Stomach (tissue), 9 donors: ENCODE data around the gene FRMD8. TPM values are rescaled to one million over a fixed set of nuclear protein-coding genes. Genes with fewer than 3 reads are reported as not detected.
A peak's percentile ranks its signal among the peaks of the same experiment; 100 is the strongest.

ENCODE experiments used
- DNase-seq, 2 donors: peaks; one replicate each; pipeline versions ENCODE4 v3.0.0 to v3.0.0-alpha.2; 2013 to 2019
- H3K27ac ChIP-seq, 5 donors: fragments of 200-600 bp in 4 of 5; sonication (generic) in 4 of 5; one replicate each; pipeline ENCODE4 v1.5.1; 2013 to 2019; ENCODE audit warnings: mild to moderate bottlenecking in 1 of 5, moderate library complexity in 1 of 5
- H3K27me3 ChIP-seq, 3 donors: fragments of 200-600 bp; sonication (generic); one replicate each; pipeline ENCODE4 v1.5.1; 2017 to 2019; ENCODE audit warnings: mixed run types in 1 of 3
- H3K36me3 ChIP-seq, 4 donors: fragments of 200-600 bp; sonication (generic); 1 replicate in 3 of 4; 2 replicates in 1 of 4; pipeline ENCODE4 v1.5.1; 2016 to 2019
- H3K4me1 ChIP-seq, 4 donors: fragments of 200-600 bp; sonication (generic); one replicate each; pipeline ENCODE4 v1.5.1; 2016 to 2019
- H3K4me3 ChIP-seq, 4 donors: fragments of 200-600 bp; sonication (generic) in 3 of 4; one replicate each; pipeline ENCODE4 v1.5.1; 2016 to 2019; ENCODE audit warnings: mild to moderate bottlenecking in 1 of 4
- H3K9me3 ChIP-seq, 4 donors: fragments of 200-600 bp; sonication (generic); one replicate each; pipeline ENCODE4 v1.5.1; 2016 to 2019
- CTCF ChIP-seq, 7 experiments: fragments of 450-650 bp in 4 of 7; fragments of 200-600 bp in 3 of 7; sonication (generic) in 3 of 7; IDR thresholded peaks; one replicate each; pipeline ENCODE4 v1.5.1; 2016 to 2019; ENCODE audit warnings: antibody characterized with exemption in 7 of 7, control low read depth in 2 of 7, mild to moderate bottlenecking in 1 of 7
- EP300 ChIP-seq: sonication (generic); formaldehyde crosslinking; IDR thresholded peaks from one replicate; pipeline ENCODE4 v1.6.1; 2017; ENCODE audit warnings: antibody characterized with exemption
- POLR2A ChIP-seq, 4 donors: fragments of 450-650 bp; IDR thresholded peaks; one replicate each; pipeline ENCODE4 v1.6.1; 2016; ENCODE audit warnings: antibody characterized with exemption in 4 of 4, control low read depth in 2 of 4, mild to moderate bottlenecking in 1 of 4, moderate library complexity in 1 of 4
- POLR2AphosphoS5 ChIP-seq, 3 donors: sonication (generic); formaldehyde crosslinking; IDR thresholded peaks; one replicate each; pipeline ENCODE4 v1.6.1; 2016; ENCODE audit warnings: antibody characterized with exemption in 3 of 3
- WGBS, 5 donors: extraction: QIAGEN DNeasy Blood & Tissue Kit in 3 of 5; methylation state at CpG; one replicate each; pipeline versions ENCODE4 v1.1.5 to v1.1.7; 2013 to 2018; 5-methylcytosine and 5-hydroxymethylcytosine counted together
- intact Hi-C: fragments of 100-400 bp; cut with DNase I; formaldehyde crosslinking; loops from one replicate; pipeline ENCODE4 v1.15.1; 2023; ENCODE audit warnings: low total_unique reads
- polyA plus RNA-seq, 3 donors: library from polyadenylated mRNA; stranded (reverse); fragments of 200-250 nt; gene quantifications; one replicate each; pipeline ENCODE4 v1.2.3, GENCODE V29; 2013
- total RNA-seq, 5 donors: library from RNA; depleted of rRNA; stranded (reverse); fragments of >200 nt; gene quantifications; one replicate each; pipeline versions ENCODE4 v1.1.0 to v1.2.3, GENCODE V29; 2014 to 2016
- donor health status: healthy with polysubstance abuse.
- donor health status: Bipolar disorder and iron deficiency.
- donor health status: healthy.

FRMD8 gene
- total and polyA plus RNA-seq, 8 donors, result 9.3 to 340 (median 20.8) TPM

- H3K27me3 ChIP-seq, result no peaks in the 10 kb centered on the region
- peaks cover 29 to 59% (median 48%) of the 10 kb centered on the region in 4 donors for H3K4me1 ChIP-seq
- H3K9me3 ChIP-seq, result no peaks in the 10 kb centered on the region
- peak overlapping the region; percentile 81 to 92 (median 86) for H3K4me3 ChIP-seq
- intact Hi-C loops, result loop anchor here (5.0 kb wide), 1 partner anchor 75 kb away; no protein-coding TSS in a partner anchor
- WGBS, 5 donors, result 3 to 16% (median 7%) methylated on average over 10 of the region's 10 CpGs
- peak; percentile 75 to 80 for DNase-seq
- H3K36me3 ChIP-seq, result peaks cover 18 to 49% (median 21%) of the 10 kb centered on the region in 4 donors
- H3K27ac ChIP-seq, result peak overlapping the region; percentile 93 to 100 (median 99)
- TF ChIP-seq POLR2A (IDR thresholded peaks at IDR 0.05) (peak in 2 of 4 donors; percentile 65 to 78), CTCF (IDR thresholded peaks at IDR 0.05) (no peak), POLR2AphosphoS5 (IDR thresholded peaks at IDR 0.05) (peak; percentile 12 to 98 (median 85))
These were observed 40.6 kb downstream of the FRMD8 start for GRCh38 chr11:65426839-65427690.

GRCh38 chr11:65427691-65428577 lies 41.5 kb downstream of the FRMD8 start:
- peak overlapping the region; percentile 81 to 92 (median 86) for H3K4me3 ChIP-seq
- H3K4me1 ChIP-seq, result peaks cover 32 to 68% (median 53%) of the 10 kb centered on the region in 4 donors
- peak overlapping the region; percentile 93 to 100 (median 99) for H3K27ac ChIP-seq
- peaks cover 18 to 49% (median 26%) of the 10 kb centered on the region in 4 donors for H3K36me3 ChIP-seq
- 11 to 24% (median 12%) methylated on average over 11 of the region's 11 CpGs for WGBS, 5 donors
- no peak for TF ChIP-seq CTCF (IDR thresholded peaks at IDR 0.05)
- peak; percentile 42 to 99 (median 95) for TF ChIP-seq POLR2AphosphoS5 (IDR thresholded peaks at IDR 0.05)
- peak in 2 of 4 donors; percentile 7 to 66 for TF ChIP-seq POLR2A (IDR thresholded peaks at IDR 0.05)
- no peak for TF ChIP-seq EP300
- peak; percentile 64 for DNase-seq
- H3K27me3 ChIP-seq, result no peaks in the 10 kb centered on the region
- intact Hi-C loops, result loop anchor here (5.0 kb wide), 1 partner anchor 74 kb away; no protein-coding TSS in a partner anchor
- H3K9me3 ChIP-seq, result no peaks in the 10 kb centered on the region

- Histone ChIP-seq H3K4me3 (peak overlapping the region; percentile 81 to 92 (median 86)), H3K36me3 (peaks cover 18 to 46% (median 31%) of the 10 kb centered on the region in 4 donors), H3K4me1 (peaks cover 36 to 75% (median 57%) of the 10 kb centered on the region in 4 donors), H3K9me3 (no peaks in the 10 kb centered on the region), H3K27me3 (no peaks in the 10 kb centered on the region), H3K27ac (peak overlapping the region; percentile 88 to 100 (median 99))
- TF ChIP-seq POLR2AphosphoS5 (IDR thresholded peaks at IDR 0.05) (peak in 2 of 3 donors; percentile 69 to 87), EP300 (no peak), CTCF (IDR thresholded peaks at IDR 0.05) (no peak), POLR2A (IDR thresholded peaks at IDR 0.05) (no peak)
- peak; percentile 51 to 65 for DNase-seq
- intact Hi-C loops, result loop anchor here (5.0 kb wide), 1 partner anchor 74 kb away; no protein-coding TSS in a partner anchor
- WGBS, 5 donors, result 16 to 38% (median 26%) methylated on average over 5 of the region's 5 CpGs
These were observed 42.2 kb downstream of the FRMD8 start for GRCh38 chr11:65428578-65429067.
